GM12865 (cell line): ENCODE results near the gene EPS8.

Source experiments
- DNase-seq: peaks from one replicate; pipeline ENCODE4 v3.0.0; 2010; ENCODE audit warnings: low read depth
- H3K4me3 ChIP-seq: 2 replicates; pipeline ENCODE4 v1.5.1; 2011; ENCODE audit warnings: mild to moderate bottlenecking, low read depth, low read length, control low read depth
- CTCF ChIP-seq: IDR thresholded peaks from 2 replicates; pipeline ENCODE4 v1.5.1; 2011; ENCODE audit warnings: low read length, control low read depth, low read depth, inconsistent platforms; ENCODE audit not compliant: insufficient read depth; ENCODE audit errors: missing control alignments

Gene EPS8

GRCh38 chr12:15664491-15664890 is 124.7 kb downstream of the EPS8 start:
- no peak for TF ChIP-seq CTCF
- no peak overlapping the region for H3K4me3 ChIP-seq
- DNase-seq = no peak

- DNase-seq = no peak
- H3K4me3 ChIP-seq = no peak overlapping the region
- no peak for TF ChIP-seq CTCF
These were observed 126.1 kb downstream of the EPS8 start for GRCh38 chr12:15662983-15663659.

- H3K4me3 ChIP-seq = no peak overlapping the region
- no peak for DNase-seq
- no peak for TF ChIP-seq CTCF
These were observed 126.7 kb downstream of the EPS8 start for GRCh38 chr12:15662303-15662980.

GRCh38 chr12:15651371-15651770 is 137.8 kb downstream of the EPS8 start:
- DNase-seq = no peak

GRCh38 chr12:15650399-15651128 is 138.6 kb downstream of the EPS8 start:
- no peak for TF ChIP-seq CTCF
- H3K4me3 ChIP-seq = no peak overlapping the region
- DNase-seq = no peak

More at GRCh38 chr12:15651371-15651770, 137.8 kb downstream of the EPS8 start:
- no peak overlapping the region for H3K4me3 ChIP-seq
- TF ChIP-seq CTCF = no peak

GRCh38 chr12:15649347-15649746 is 139.8 kb downstream of the EPS8 start:
- H3K4me3 ChIP-seq = no peak overlapping the region
- TF ChIP-seq CTCF = no peak
- no peak for DNase-seq
